Fibroblast of pulmonary artery (primary cell): ENCODE results near the gene TCTN1.

ENCODE experiments used
- DNase-seq: peaks from one replicate; pipeline ENCODE4 v3.0.0-alpha.2; 2010; ENCODE audit warnings: low read depth
- H3K4me3 ChIP-seq: replicated peaks from 2 replicates; pipeline ENCODE4 v1.5.1; 2011; ENCODE audit warnings: low read depth, mild to moderate bottlenecking, control low read depth, low read length, moderate library complexity
- CTCF ChIP-seq: IDR thresholded peaks from 2 replicates; pipeline ENCODE4 v1.5.1; 2011; ENCODE audit warnings: mild to moderate bottlenecking, control low read depth, low read length, inconsistent platforms; ENCODE audit errors: missing control alignments

TCTN1 gene

GRCh38 chr12:110690127-110690430 lies 76.2 kb downstream of the TCTN1 start:
- no peak overlapping the region for H3K4me3 ChIP-seq
- DNase-seq: no peak
- no peak for TF ChIP-seq CTCF

GRCh38 chr12:110693731-110694130 lies 79.8 kb downstream of the TCTN1 start:
- no peak for DNase-seq
- H3K4me3 ChIP-seq: no peak overlapping the region

GRCh38 chr12:110694330-110694901 lies 80.5 kb downstream of the TCTN1 start:
- no peak for DNase-seq
- H3K4me3 ChIP-seq: no peak overlapping the region
- TF ChIP-seq CTCF: no peak

More at GRCh38 chr12:110693731-110694130, 79.8 kb downstream of the TCTN1 start:
- TF ChIP-seq CTCF: no peak

GRCh38 chr12:110696283-110696682 lies 82.4 kb downstream of the TCTN1 start:
- no peak overlapping the region for H3K4me3 ChIP-seq
- no peak for TF ChIP-seq CTCF
- DNase-seq: no peak

GRCh38 chr12:110697236-110697635 lies 83.3 kb downstream of the TCTN1 start:
- no peak overlapping the region for H3K4me3 ChIP-seq
- DNase-seq: no peak
- TF ChIP-seq CTCF: no peak

- TF ChIP-seq CTCF: peak; percentile 79
- peak; percentile 92 for DNase-seq
- no peak overlapping the region for H3K4me3 ChIP-seq
Observed at GRCh38 chr12:110698171-110698902, 84.4 kb downstream of the TCTN1 start.
